Metanephros (tissue), 1 donor: ENCODE results near the gene RAD54L. TPM values are rescaled to one million over a fixed set of nuclear protein-coding genes. Genes with fewer than 3 reads are reported as not detected.

Experiments used
- total RNA-seq: library from RNA; depleted of rRNA; stranded (reverse); fragments of >200 nt; gene quantifications from one replicate; pipeline ENCODE4 v1.2.3, GENCODE V29; 2014

Gene RAD54L
- total RNA-seq, result 6.7 TPM

GRCh38 chr1:46247436-46248121, at the start of gene RAD54L:
RAD54L (plus strand) TSS chr1:46247763; CDS start chr1:46248406, 643 bp downstream.

GRCh38 chr1:46197964-46198811, 49.4 kb upstream of the RAD54L start, which contains the start of gene POMGNT1:
POMGNT1 (minus strand) TSS chr1:46198434; CDS start chr1:46197821, 613 bp downstream.

GRCh38 chr1:46303038-46303871, 55.7 kb downstream of the RAD54L start, which contains the start of the genes LRRC41 and UQCRH:
LRRC41 (minus strand) TSS chr1:46303616; CDS start chr1:46303322, 294 bp downstream.
UQCRH (plus strand) TSS chr1:46303698; CDS start chr1:46303767, 69 bp downstream.

Other genes with a start within 250 kb of the RAD54L start
- 14.1 TPM for gene PIK3R3, start 115.1 kb upstream of the RAD54L start, total RNA-seq
- 34.1 TPM for gene TSPAN1, start 72.7 kb upstream of the RAD54L start, total RNA-seq
- gene P3R3URF, start 71.3 kb upstream of the RAD54L start, total RNA-seq, result not detected
- 48.1 TPM for gene POMGNT1, start 49.3 kb upstream of the RAD54L start, total RNA-seq
- gene LURAP1, start 44.4 kb upstream of the RAD54L start, total RNA-seq, result 6.8 TPM
- gene LRRC41, start 55.9 kb downstream of the RAD54L start, total RNA-seq, result 90.7 TPM
- 238 TPM for gene UQCRH, start 55.9 kb downstream of the RAD54L start, total RNA-seq
- 26.6 TPM for gene NSUN4, start 93.0 kb downstream of the RAD54L start, total RNA-seq
- 27.0 TPM for gene FAAH, start 146.6 kb downstream of the RAD54L start, total RNA-seq
- gene DMBX1, start 242.1 kb downstream of the RAD54L start, total RNA-seq, result not detected